H9 (cell line): Measurements from ENCODE around the gene PPAT. TPM values are rescaled to one million over a fixed set of nuclear protein-coding genes. Genes with fewer than 3 reads are reported as not detected.

Experiments
- DNase-seq: peaks from one replicate; pipeline ENCODE4 v3.0.0-alpha.2; 2017
- H2AFZ ChIP-seq: one replicate; pipeline ENCODE4 v1.6.1; 2013; ENCODE audit warnings: mild to moderate bottlenecking, low read length, control low read depth, moderate library complexity
- H2AK5ac ChIP-seq: 2 replicates; pipeline ENCODE4 v1.6.1; 2013; ENCODE audit warnings: low read length, control low read depth, mixed read lengths; ENCODE audit not compliant: insufficient read length
- H2BK120ac ChIP-seq: one replicate; pipeline ENCODE4 v1.6.1; 2013; ENCODE audit warnings: low read depth, mild to moderate bottlenecking, low read length, control low read depth, inconsistent platforms; ENCODE audit not compliant: poor library complexity, severe bottlenecking
- H2BK12ac ChIP-seq: 2 replicates; pipeline ENCODE4 v1.6.1; 2013; ENCODE audit warnings: low read length, control low read depth, mixed read lengths, low read depth; ENCODE audit not compliant: insufficient read length
- H2BK15ac ChIP-seq: 2 replicates; pipeline ENCODE4 v1.6.1; 2013; ENCODE audit warnings: low read depth, low read length, control low read depth
- H2BK20ac ChIP-seq: one replicate; pipeline ENCODE4 v1.6.1; 2013; ENCODE audit warnings: low read depth, mild to moderate bottlenecking, low read length, control low read depth, inconsistent platforms; ENCODE audit not compliant: poor library complexity, severe bottlenecking
- H2BK5ac ChIP-seq: 2 replicates; pipeline ENCODE4 v1.6.1; 2013; ENCODE audit warnings: low read length, control low read depth, mixed read lengths; ENCODE audit not compliant: insufficient read length
- H3K14ac ChIP-seq: 2 replicates; pipeline ENCODE4 v1.6.1; 2013; ENCODE audit warnings: low read length, control low read depth; ENCODE audit not compliant: insufficient read depth
- H3K18ac ChIP-seq: 2 replicates; pipeline ENCODE4 v1.6.1; 2013; ENCODE audit warnings: low read depth, mild to moderate bottlenecking, mixed read lengths, low read length, control low read depth; ENCODE audit not compliant: insufficient read length
- H3K23ac ChIP-seq: 2 replicates; pipeline ENCODE4 v1.6.1; 2013; ENCODE audit warnings: low read length, control low read depth, mixed read lengths, low read depth; ENCODE audit not compliant: insufficient read length
- H3K23me2 ChIP-seq: 2 replicates; pipeline ENCODE4 v1.6.1; 2013; ENCODE audit warnings: low read depth, mild to moderate bottlenecking, mixed read lengths, low read length, control low read depth; ENCODE audit not compliant: insufficient read length, poor library complexity, severe bottlenecking
- H3K27ac ChIP-seq: 2 replicates; pipeline ENCODE4 v1.5.1; 2013; ENCODE audit warnings: low read length, control low read depth, mixed read lengths, low read depth; ENCODE audit not compliant: insufficient read length
- H3K27me3 ChIP-seq: 2 replicates; pipeline ENCODE4 v1.6.1; 2013; ENCODE audit warnings: low read length, control low read depth, inconsistent platforms; ENCODE audit not compliant: insufficient read depth
- H3K4ac ChIP-seq: 2 replicates; pipeline ENCODE4 v1.6.1; 2013; ENCODE audit warnings: low read depth, mild to moderate bottlenecking, control low read depth, inconsistent platforms, low read length, moderate library complexity
- H3K4me1 ChIP-seq: 2 replicates; pipeline ENCODE4 v1.6.1; 2013; ENCODE audit warnings: low read length, control low read depth, inconsistent platforms; ENCODE audit not compliant: insufficient read depth
- H3K4me2 ChIP-seq: 2 replicates; pipeline ENCODE4 v1.6.1; 2013; ENCODE audit warnings: low read length, control low read depth, mixed read lengths; ENCODE audit not compliant: insufficient read length, insufficient read depth
- H3K56ac ChIP-seq: 2 replicates; pipeline ENCODE4 v1.6.1; 2013; ENCODE audit warnings: low read depth, mild to moderate bottlenecking, mixed read lengths, low read length, control low read depth; ENCODE audit not compliant: insufficient read length
- H3K79me1 ChIP-seq: 2 replicates; pipeline ENCODE4 v1.6.1; 2013; ENCODE audit warnings: low read depth, mild to moderate bottlenecking, moderate library complexity, low read length, control low read depth, inconsistent platforms; ENCODE audit not compliant: insufficient read depth, poor library complexity, severe bottlenecking
- H3K79me2 ChIP-seq: 2 replicates; pipeline ENCODE4 v1.6.1; 2013; ENCODE audit warnings: low read length, control low read depth, inconsistent platforms; ENCODE audit not compliant: insufficient read depth
- H3K9ac ChIP-seq: 2 replicates; pipeline ENCODE4 v1.6.1; 2013; ENCODE audit warnings: low read length, control low read depth, mixed read lengths; ENCODE audit not compliant: insufficient read length; ENCODE audit errors: extremely low read depth
- H3K9me3 ChIP-seq: one replicate; pipeline ENCODE4 v1.6.1; 2013; ENCODE audit warnings: low read depth, low read length, inconsistent platforms; ENCODE audit not compliant: control insufficient read depth
- H3T11ph ChIP-seq: one replicate; pipeline ENCODE4 v1.6.1; 2013; ENCODE audit warnings: mild to moderate bottlenecking, low read length, control low read depth, inconsistent platforms
- H4K20me1 ChIP-seq: one replicate; pipeline ENCODE4 v1.6.1; 2013; ENCODE audit not compliant: control insufficient read depth, insufficient read length, insufficient read depth
- H4K5ac ChIP-seq: 2 replicates; pipeline ENCODE4 v1.6.1; 2013; ENCODE audit warnings: low read depth, mild to moderate bottlenecking, mixed read lengths, low read length, control low read depth; ENCODE audit not compliant: insufficient read length
- H4K8ac ChIP-seq: replicated peaks from 2 replicates; pipeline ENCODE4 v1.6.1; 2013; ENCODE audit warnings: low read length, control low read depth, mixed read lengths, low read depth; ENCODE audit not compliant: insufficient read length
- H4K91ac ChIP-seq: 2 replicates; pipeline ENCODE4 v1.6.1; 2013; ENCODE audit warnings: low read depth, mild to moderate bottlenecking, moderate library complexity, mixed read lengths, low read length, control low read depth; ENCODE audit not compliant: insufficient read length
- H3K27ac Mint-ChIP-seq, 3 experiments: 2 replicates in 2 of 3; 3 replicates in 1 of 3; pipeline ENCODE4 v1.8.0; 2020 to 2021; ENCODE audit warnings: mixed read lengths in 3 of 3, mild to moderate bottlenecking in 1 of 3, moderate library complexity in 1 of 3
- H3K27me3 Mint-ChIP-seq: 2 replicates; pipeline ENCODE4 v1.8.0; 2021; ENCODE audit warnings: low read depth, mild to moderate bottlenecking, moderate library complexity, mixed read lengths
- H3K36me3 Mint-ChIP-seq, 3 experiments: 2 replicates in 2 of 3; 3 replicates in 1 of 3; pipeline ENCODE4 v1.8.0; 2020 to 2021; ENCODE audit warnings: low read depth in 3 of 3, mixed read lengths in 3 of 3; ENCODE audit not compliant: insufficient read depth in 1 of 3
- H3K4me1 Mint-ChIP-seq, 2 experiments: 2 replicates each; pipeline ENCODE4 v1.8.0; 2020; ENCODE audit warnings: mixed read lengths in 2 of 2
- H3K4me3 Mint-ChIP-seq, 2 experiments: 2 replicates in 1 of 2; 3 replicates in 1 of 2; pipeline ENCODE4 v1.8.0; 2020 to 2021; ENCODE audit warnings: mild to moderate bottlenecking in 2 of 2, mixed read lengths in 2 of 2, moderate library complexity in 1 of 2
- H3K9me3 Mint-ChIP-seq, 2 experiments: 2 replicates in 1 of 2; 3 replicates in 1 of 2; pipeline ENCODE4 v1.8.0; 2020; ENCODE audit warnings: mild to moderate bottlenecking in 2 of 2, mixed read lengths in 2 of 2, moderate library complexity in 1 of 2
- CTCF ChIP-seq: fragments of 200-600 bp; sonication (generic); conservative IDR thresholded peaks from 3 replicates; pipeline ENCODE4 v1.8.0; 2021; ENCODE audit warnings: antibody characterized with exemption, mild to moderate bottlenecking
- WGBS: extraction: QIAGEN DNeasy Blood & Tissue Kit; methylation state at CpG from one replicate; pipeline ENCODE4 v1.1.7; 2013; ENCODE audit warnings: missing lambda C conversion rate, low lambda C conversion rate, mixed read lengths; ENCODE audit not compliant: insufficient read length; ENCODE audit errors: extremely low coverage; 5-methylcytosine and 5-hydroxymethylcytosine counted together
- total RNA-seq: library from RNA; stranded (reverse); gene quantifications from 2 replicates; pipeline ENCODE4 v1.2.1, GENCODE V29; 2021

Gene PPAT
- total RNA-seq, 1 experiment from 2014 or later = 77.1 TPM

- no CpG with 5 or more reads among the region's 57 CpGs for WGBS
- no peak within 1 kb of the TSS for H4K91ac ChIP-seq
- H4K5ac ChIP-seq = no peak within 1 kb of the TSS
- peak; percentile 95 for DNase-seq
- H2AK5ac ChIP-seq = no peak within 1 kb of the TSS
- H3K79me1 ChIP-seq = no peaks in the 10 kb centered on the region
- no peaks in the 10 kb centered on the region for H4K20me1 ChIP-seq
- H3K9me3 Mint-ChIP-seq = no peaks in the 10 kb centered on the region
- no peaks in the 10 kb centered on the region for H3K9me3 ChIP-seq
- H3K4me1 Mint-ChIP-seq = peaks cover 20 to 28% of the 10 kb centered on the region in 2 experiments
- H3K27me3 ChIP-seq = no peaks in the 10 kb centered on the region
- no peak within 1 kb of the TSS; the same call in 1 of the 2 replicates for H3K4ac ChIP-seq
- no peak within 1 kb of the TSS for H3K56ac ChIP-seq
- H2BK12ac ChIP-seq = no peak within 1 kb of the TSS
- H3K4me1 ChIP-seq = no peaks in the 10 kb centered on the region
- no peak within 1 kb of the TSS for H2BK15ac ChIP-seq
- no peak within 1 kb of the TSS for H4K8ac ChIP-seq
- H3K14ac ChIP-seq = peak within 1 kb of the TSS; percentile 82
- H3K27me3 Mint-ChIP-seq = peaks cover 4% of the 10 kb centered on the region; the same call in 1 of the 2 replicates
- H2BK20ac ChIP-seq = no peak within 1 kb of the TSS
- no peak within 1 kb of the TSS for H3K23ac ChIP-seq
- H2BK5ac ChIP-seq = no peak within 1 kb of the TSS
- H3K4me3 Mint-ChIP-seq = peak within 1 kb of the TSS; percentile 86
- peak within 1 kb of the TSS; percentile 99 to 100 (median 99) for H3K27ac Mint-ChIP-seq
- no peak within 1 kb of the TSS for H2AFZ ChIP-seq
- H2BK120ac ChIP-seq = no peak within 1 kb of the TSS
- peaks cover 4% of the 10 kb centered on the region for H3K23me2 ChIP-seq
- no peak for TF ChIP-seq CTCF
- no peaks in the 10 kb centered on the region for H3K79me2 ChIP-seq
- peak within 1 kb of the TSS; percentile 93 for H3K4me2 ChIP-seq
- peaks cover 0 to 2% (median under 1%) of the 10 kb centered on the region in 3 experiments; a peak in 4 of 7 replicates for H3K36me3 Mint-ChIP-seq
- H3K27ac ChIP-seq = peak within 1 kb of the TSS; percentile 90
- H3K18ac ChIP-seq = peak within 1 kb of the TSS; percentile 73
- H3T11ph ChIP-seq = no peak within 1 kb of the TSS
- peak within 1 kb of the TSS; percentile 75 for H3K9ac ChIP-seq
Measured at GRCh38 chr4:56387023-56388001, 48.1 kb downstream of the PPAT start, which contains the start of gene AASDH. AASDH (minus strand) TSS chr4:56387491; CDS start chr4:56384299, 3,192 bp downstream.
